ENCODE data around the gene PLXNB3.
"Not testable (repeated sequence)": the region's sequence is repeated elsewhere in the genome, so short reads cannot be mapped to it uniquely, and the experiment has no call there.

The PLXNB3 gene

DNA sequence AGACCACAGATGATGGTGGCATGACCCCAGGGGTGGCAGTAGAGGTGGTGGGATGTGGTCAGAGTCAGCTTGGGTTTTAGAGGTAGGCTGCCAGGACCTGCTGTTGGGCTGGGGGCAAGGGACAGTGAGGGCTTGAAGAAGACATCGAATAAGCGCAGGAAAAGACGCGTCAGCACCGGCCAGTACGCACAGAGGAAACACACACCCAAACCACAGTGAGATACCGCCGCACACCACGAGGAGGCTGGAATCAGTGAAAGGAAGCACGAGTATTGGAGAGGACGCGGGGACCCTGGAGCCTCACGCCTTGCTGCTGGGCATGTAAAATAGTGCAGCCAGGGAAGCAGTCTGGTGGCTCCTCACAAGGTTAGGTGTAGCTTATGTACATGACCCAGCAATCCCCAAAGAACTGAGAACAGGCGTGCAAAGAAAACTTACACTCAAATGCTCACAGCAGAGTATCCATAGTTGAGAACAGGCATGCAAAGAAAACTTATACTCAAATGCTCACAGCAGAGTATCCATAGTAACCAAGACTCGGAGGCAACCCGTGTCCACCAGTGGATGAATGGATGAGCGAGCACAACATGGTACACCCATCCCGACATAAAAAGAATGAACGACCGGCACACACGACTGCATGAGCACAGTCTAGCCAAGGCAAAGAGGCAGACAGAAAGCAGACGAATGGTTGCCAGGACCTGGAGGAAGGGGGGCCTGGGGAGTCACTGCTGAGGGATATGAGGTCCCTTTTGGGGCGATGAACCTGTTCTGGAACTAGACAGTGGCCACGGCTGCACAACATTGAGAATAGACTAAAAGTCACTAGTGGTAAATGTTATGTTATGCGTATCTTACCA is 53.0 kb downstream of the PLXNB3 start:
- TF ChIP-seq, protein P1, sequence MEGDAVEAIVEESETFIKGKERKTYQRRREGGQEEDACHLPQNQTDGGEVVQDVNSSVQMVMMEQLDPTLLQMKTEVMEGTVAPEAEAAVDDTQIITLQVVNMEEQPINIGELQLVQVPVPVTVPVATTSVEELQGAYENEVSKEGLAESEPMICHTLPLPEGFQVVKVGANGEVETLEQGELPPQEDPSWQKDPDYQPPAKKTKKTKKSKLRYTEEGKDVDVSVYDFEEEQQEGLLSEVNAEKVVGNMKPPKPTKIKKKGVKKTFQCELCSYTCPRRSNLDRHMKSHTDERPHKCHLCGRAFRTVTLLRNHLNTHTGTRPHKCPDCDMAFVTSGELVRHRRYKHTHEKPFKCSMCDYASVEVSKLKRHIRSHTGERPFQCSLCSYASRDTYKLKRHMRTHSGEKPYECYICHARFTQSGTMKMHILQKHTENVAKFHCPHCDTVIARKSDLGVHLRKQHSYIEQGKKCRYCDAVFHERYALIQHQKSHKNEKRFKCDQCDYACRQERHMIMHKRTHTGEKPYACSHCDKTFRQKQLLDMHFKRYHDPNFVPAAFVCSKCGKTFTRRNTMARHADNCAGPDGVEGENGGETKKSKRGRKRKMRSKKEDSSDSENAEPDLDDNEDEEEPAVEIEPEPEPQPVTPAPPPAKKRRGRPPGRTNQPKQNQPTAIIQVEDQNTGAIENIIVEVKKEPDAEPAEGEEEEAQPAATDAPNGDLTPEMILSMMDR (IDR thresholded peaks at IDR 0.05; ENCODE audit: low read depth, low read length): no peak
- H3K4me3 ChIP-seq (ENCODE audit: low read depth, low read length): no peak overlapping the region
- in situ Hi-C loops (cut with HindIII; ENCODE audit: low sequenced_read_pairs): no loop called here
- DNase-seq (ENCODE audit: low read depth, low spot score): no peak

- H3K4me3 ChIP-seq (ENCODE audit: low read depth, low read length); DNase-seq (ENCODE audit: low read depth, low spot score); in situ Hi-C loops (cut with HindIII; ENCODE audit: low sequenced_read_pairs): not testable (repeated sequence)
Measured at GRCh38 chrX:153818064-153818463, 54.0 kb downstream of the PLXNB3 start.

DNA sequence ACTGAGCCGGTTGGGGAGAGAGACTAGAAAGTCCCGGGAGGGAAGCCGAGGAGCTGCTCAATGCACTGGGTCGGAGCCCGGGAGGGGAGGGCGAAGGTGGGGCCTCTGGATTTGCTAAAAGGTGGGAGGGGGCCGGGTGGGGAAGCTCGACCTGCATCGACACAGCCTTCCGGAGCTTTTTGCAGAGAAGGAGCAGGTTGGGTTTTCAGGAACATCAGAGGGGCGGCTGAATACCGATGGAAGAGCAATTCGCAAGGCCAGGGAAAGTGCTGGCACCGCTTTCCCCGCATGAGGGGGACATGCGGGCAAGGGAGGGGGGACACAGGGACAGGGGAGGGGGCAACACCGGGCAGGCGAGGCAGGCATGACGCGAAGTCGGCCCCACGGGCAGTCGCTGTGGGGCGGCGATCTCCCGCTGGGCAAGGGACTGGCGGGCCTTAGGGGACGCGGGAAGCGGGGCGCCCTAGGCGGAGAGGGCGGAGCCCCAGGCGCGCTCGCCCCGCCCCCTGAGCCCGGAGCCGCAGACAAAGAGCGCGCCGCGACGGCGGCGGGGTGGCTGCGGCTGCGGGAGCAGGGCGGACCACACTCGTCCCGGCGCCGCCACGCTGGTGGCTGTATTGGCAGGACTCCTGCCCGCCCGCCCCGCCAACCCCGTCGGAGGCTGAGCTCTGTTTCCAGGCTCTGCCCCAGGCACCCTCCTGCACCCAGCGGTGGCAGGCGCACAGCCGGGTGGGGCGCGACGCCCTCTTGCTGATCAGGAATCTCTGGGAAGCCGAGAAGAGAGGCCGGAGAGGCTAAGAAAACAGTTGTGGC is 54.7 kb downstream of the PLXNB3 start:
- no peak for DNase-seq (ENCODE audit: low read depth, low spot score)
- peak overlapping the region; percentile 15 for H3K4me3 ChIP-seq (ENCODE audit: low read depth, low read length)
- TF ChIP-seq, protein P1 (IDR thresholded peaks at IDR 0.05; ENCODE audit: low read depth, low read length): no peak
- in situ Hi-C loops (cut with HindIII; ENCODE audit: low sequenced_read_pairs): no loop called here

DNA sequence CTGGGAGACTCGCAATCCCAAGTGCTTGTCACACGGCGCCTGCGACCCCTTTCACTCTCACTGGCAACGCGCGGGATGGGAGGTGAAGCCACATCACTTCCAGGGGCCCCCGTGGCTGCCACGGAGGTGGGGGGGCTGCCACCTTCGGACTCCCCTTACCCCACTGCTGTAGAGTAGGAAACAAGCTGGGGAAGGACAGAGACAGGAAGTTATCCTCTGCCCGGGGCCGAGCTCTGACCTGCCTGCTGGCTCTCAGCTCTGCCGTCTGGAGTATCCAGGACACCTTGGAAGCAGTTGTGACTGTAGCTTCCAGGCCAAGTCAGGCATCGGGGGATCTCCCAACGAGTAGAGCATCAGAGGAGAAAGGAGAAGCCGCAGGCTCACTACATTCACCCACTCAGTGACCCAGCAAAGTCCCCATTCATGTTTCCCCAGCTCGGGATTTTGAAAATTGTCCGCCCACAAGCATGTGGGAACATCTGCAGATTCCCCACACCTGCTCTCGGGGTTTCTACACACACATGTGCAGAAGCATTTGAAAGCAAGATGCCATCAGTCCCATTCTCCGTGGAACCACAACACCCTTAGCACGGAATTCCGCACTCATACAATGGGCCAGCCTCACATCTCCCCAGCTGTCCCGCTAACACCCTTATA is 55.5 kb downstream of the PLXNB3 start:
- TF ChIP-seq, protein P1 (IDR thresholded peaks at IDR 0.05; ENCODE audit: low read depth, low read length): no peak
- no peak for DNase-seq (ENCODE audit: low read depth, low spot score)
- in situ Hi-C loops (cut with HindIII; ENCODE audit: low sequenced_read_pairs): no loop called here
- H3K4me3 ChIP-seq (ENCODE audit: low read depth, low read length): peak overlapping the region; percentile 15

GRCh38 chrX:153820601-153821000 is 56.6 kb downstream of the PLXNB3 start:
- no peak overlapping the region for H3K4me3 ChIP-seq (ENCODE audit: low read depth, low read length)
- TF ChIP-seq, protein P1 (IDR thresholded peaks at IDR 0.05; ENCODE audit: low read depth, low read length): no peak
- no peak for DNase-seq (ENCODE audit: low read depth, low spot score)
- in situ Hi-C loops (cut with HindIII; ENCODE audit: low sequenced_read_pairs): no loop called here

DNA sequence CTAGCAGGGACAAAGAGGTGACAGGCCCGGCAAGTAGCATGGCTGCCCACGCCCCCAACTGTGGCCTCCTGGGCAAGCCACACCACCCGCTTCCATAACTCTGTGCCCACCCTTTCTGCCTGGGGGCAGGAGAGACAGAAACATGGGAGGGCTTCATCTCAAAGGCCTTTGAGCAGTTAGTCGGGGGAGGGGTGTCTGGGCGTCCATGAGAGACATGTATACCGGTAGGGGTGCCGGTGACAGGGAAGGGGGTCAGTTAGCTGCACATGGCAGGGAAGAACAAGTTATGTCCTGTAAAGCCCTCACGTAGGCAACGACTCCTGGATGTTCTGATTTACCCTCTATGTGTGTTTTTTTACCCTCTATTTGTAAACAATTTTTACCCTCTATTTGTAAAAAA is 57.0 kb downstream of the PLXNB3 start:
- in situ Hi-C loops (cut with HindIII; ENCODE audit: low sequenced_read_pairs): no loop called here
- H3K4me3 ChIP-seq (ENCODE audit: low read depth, low read length): no peak overlapping the region
- no peak for DNase-seq (ENCODE audit: low read depth, low spot score)
- TF ChIP-seq, protein P1 (IDR thresholded peaks at IDR 0.05; ENCODE audit: low read depth, low read length): no peak
